ENCODE results near the gene PRCD.

PRCD gene

DNA sequence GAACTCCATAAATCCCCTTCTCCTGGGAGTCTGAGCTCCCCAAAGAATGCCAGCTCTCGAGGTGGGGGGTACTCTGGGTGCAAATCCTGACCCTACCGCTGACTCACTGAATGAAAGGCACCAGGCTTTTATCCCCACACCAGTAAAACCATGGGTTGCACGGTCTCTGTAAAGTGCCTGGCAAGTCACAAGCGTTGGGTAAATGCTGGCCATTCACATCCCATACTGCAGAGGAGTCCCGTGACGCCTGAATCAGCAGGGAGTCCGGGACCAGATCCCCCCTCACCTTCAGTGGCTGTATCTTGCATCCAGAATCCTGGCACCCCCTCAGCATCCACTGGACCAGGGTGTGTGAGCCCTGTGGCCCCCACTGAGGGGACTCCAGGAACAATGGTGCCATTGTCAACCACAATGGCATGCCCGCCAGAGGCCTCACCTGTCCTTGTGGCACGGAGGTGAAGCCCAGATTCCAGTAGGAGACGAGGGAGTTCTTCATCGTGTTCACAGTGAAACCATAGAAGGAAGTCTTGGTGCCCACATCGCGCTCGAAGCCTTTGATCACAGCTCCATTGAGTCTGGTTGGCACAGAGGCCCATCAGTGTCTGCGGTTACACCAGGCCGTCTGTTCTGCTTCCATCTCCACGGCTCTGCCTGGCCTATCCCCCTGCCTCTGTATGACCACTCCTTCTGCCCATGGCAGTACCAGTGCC lies 32.5 kb downstream of the PRCD start:
- DNase-seq (ENCODE audit: low read depth): no peak
- no peak for TF ChIP-seq CTCF (IDR thresholded peaks at IDR 0.05; ENCODE audit: low read length, missing control alignments)
- H3K4me3 ChIP-seq (replicated peaks; ENCODE audit: low read depth, low read length): no peak overlapping the region

- no peak for DNase-seq (ENCODE audit: low read depth)
- H3K4me3 ChIP-seq (replicated peaks; ENCODE audit: low read depth, low read length): no peak overlapping the region
- TF ChIP-seq CTCF (IDR thresholded peaks at IDR 0.05; ENCODE audit: low read length, missing control alignments): no peak
These were observed 33.3 kb downstream of the PRCD start for GRCh38 chr17:76573096-76573495.

GRCh38 chr17:76574166-76574565 lies 34.3 kb downstream of the PRCD start:
- TF ChIP-seq CTCF (IDR thresholded peaks at IDR 0.05; ENCODE audit: low read length, missing control alignments): no peak
- DNase-seq (ENCODE audit: low read depth): no peak
- no peak overlapping the region for H3K4me3 ChIP-seq (replicated peaks; ENCODE audit: low read depth, low read length)

DNA sequence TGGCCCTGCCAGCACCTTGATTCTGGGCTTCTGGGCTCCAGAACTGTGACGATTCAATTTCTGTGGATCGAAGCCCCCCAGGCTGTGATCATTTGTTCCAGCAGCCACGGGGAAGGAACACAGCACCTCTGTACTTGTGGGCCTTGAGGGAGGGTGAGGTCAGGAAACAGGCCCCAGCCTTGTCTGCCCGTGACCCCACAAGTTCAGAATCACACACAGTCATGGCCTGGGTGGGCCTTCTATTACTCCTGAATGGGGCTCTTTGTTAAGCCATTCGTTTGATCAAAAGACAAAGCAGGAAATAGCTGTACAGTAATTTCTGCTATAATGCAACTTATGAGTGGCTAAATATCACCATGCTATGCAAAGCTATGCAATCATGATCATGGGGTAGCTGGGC lies 35.7 kb downstream of the PRCD start:
- no peak overlapping the region for H3K4me3 ChIP-seq (replicated peaks; ENCODE audit: low read depth, low read length)
- no peak for TF ChIP-seq CTCF (IDR thresholded peaks at IDR 0.05; ENCODE audit: low read length, missing control alignments)
- DNase-seq (ENCODE audit: low read depth): no peak

DNA sequence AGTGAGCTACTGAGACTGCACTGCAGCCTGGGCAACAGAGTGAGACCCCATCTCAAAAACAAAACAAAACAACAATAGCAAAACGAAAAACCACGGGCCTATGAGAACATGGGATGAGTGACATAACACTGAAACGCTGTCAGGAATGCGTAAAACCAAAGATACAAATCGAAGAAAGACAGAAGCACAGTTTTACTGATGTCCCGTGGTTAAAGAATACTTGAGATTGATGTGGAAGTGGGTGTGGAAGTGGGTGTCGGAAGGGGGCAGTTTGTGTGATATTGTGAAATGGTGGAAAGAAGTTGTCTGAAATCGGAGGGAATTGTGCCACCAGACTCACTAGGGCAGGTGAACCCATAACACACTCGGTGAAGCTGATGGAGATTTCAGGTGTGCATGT lies 36.3 kb downstream of the PRCD start:
- no peak for DNase-seq (ENCODE audit: low read depth)
- TF ChIP-seq CTCF (IDR thresholded peaks at IDR 0.05; ENCODE audit: low read length, missing control alignments): no peak
- H3K4me3 ChIP-seq (replicated peaks; ENCODE audit: low read depth, low read length): no peak overlapping the region

DNA sequence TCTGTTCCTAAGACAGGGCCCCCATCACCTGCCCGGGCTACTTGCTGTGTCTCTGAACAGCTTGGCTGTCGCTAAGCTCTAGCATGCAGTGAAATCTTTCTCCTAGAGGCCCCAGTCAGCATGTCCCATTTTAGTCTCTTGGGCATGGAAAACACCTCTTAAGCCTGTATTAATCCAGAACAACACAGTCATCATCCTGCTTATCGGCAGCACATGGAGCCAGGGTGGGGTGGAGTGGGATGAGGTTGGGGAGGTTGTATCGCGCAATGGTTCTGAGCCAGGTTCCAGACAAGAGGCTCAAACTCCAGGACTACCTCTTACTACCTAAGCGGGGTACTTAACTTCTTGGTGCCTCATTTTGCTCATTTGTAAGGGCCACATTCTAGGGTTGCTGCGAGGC lies 38.0 kb downstream of the PRCD start:
- H3K4me3 ChIP-seq (replicated peaks; ENCODE audit: low read depth, low read length): no peak overlapping the region
- no peak for DNase-seq (ENCODE audit: low read depth)
- TF ChIP-seq CTCF (IDR thresholded peaks at IDR 0.05; ENCODE audit: low read length, missing control alignments): no peak

DNA sequence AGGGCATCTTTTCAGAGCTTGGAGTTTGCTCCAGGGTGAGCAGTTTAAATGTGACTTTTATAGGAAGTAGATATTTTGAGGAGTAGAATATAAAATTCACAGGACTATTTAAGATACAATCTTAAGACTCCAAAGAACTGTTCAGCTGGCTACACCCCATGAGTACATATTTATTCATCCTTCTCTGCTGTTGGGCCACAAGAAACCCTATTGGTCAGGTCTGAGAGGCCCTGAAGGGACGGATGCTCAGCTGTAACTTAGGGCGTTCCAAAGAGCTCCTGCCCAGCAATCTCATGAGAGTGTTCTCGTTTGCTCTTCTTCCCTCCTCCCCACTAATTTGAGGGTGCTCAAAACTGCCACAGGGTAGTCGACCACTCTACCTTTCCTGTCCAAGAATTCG lies 38.5 kb downstream of the PRCD start:
- TF ChIP-seq CTCF (IDR thresholded peaks at IDR 0.05; ENCODE audit: low read length, missing control alignments): no peak
- DNase-seq (ENCODE audit: low read depth): no peak
- no peak overlapping the region for H3K4me3 ChIP-seq (replicated peaks; ENCODE audit: low read depth, low read length)

Measured in fibroblast of pulmonary artery (primary cell).